Naive thymus-derived CD4-positive, alpha-beta T cell (primary cell): Measurements from ENCODE around the gene DENND4B. TPM values are rescaled to one million over a fixed set of nuclear protein-coding genes. Genes with fewer than 3 reads are reported as not detected.

Experiments
- ATAC-seq: fragments of 150-1000 bp; cut with Tn5 transposase; 2 replicates; pipeline ENCODE4 v1.10.0; 2021; ENCODE audit warnings: mild to moderate bottlenecking, moderate library complexity
- CTCF ChIA-PET: fragments of 350-600 bp; sonication (Branson Sonifier 250); formaldehyde crosslinking; loops from one replicate; lab custom pipeline; 2021; ENCODE audit warnings: antibody characterized with exemption; lab: Charles Lee
- POLR2A ChIA-PET: fragments of 350-600 bp; sonication (Branson Sonifier 250); formaldehyde crosslinking; loops from one replicate; lab custom pipeline; 2021; ENCODE audit warnings: antibody characterized with exemption, inconsistent platforms; lab: Charles Lee
- DNase-seq, 9 donors: peaks; one replicate each; pipeline versions ENCODE4 v3.0.0 to v3.0.0-alpha.2; 2020 to 2022; ENCODE audit warnings: mixed read lengths in 1 of 9
- H3K27ac ChIP-seq: one replicate; pipeline ENCODE4 v1.7.0; 2013; ENCODE audit warnings: mild to moderate bottlenecking, low read depth, low read length, moderate library complexity
- H3K27me3 ChIP-seq, 2 donors: one replicate each; pipeline ENCODE4 v1.7.0; 2013; ENCODE audit warnings: low read length in 2 of 2, mild to moderate bottlenecking in 2 of 2, moderate library complexity in 2 of 2; ENCODE audit not compliant: control insufficient read depth in 2 of 2, insufficient read depth in 2 of 2
- H3K36me3 ChIP-seq, 3 experiments: 1 replicate in 2 of 3; 2 replicates in 1 of 3; pipeline ENCODE4 v1.7.0; 2013; ENCODE audit warnings: low read length in 3 of 3, mild to moderate bottlenecking in 3 of 3, moderate library complexity in 1 of 3; ENCODE audit not compliant: insufficient read depth in 3 of 3, control insufficient read depth in 2 of 3
- H3K4me1 ChIP-seq, 2 donors: one replicate each; pipeline ENCODE4 v1.7.0; 2013; ENCODE audit warnings: low read length in 2 of 2, mild to moderate bottlenecking in 2 of 2, moderate library complexity in 1 of 2; ENCODE audit not compliant: control insufficient read depth in 2 of 2, insufficient read depth in 2 of 2
- H3K4me3 ChIP-seq: 2 replicates; pipeline ENCODE4 v1.7.0; 2013; ENCODE audit warnings: mild to moderate bottlenecking, low read length
- H3K9me3 ChIP-seq, 3 experiments: 1 replicate in 2 of 3; 2 replicates in 1 of 3; pipeline ENCODE4 v1.7.0; 2013; ENCODE audit warnings: low read length in 3 of 3; ENCODE audit not compliant: control insufficient read depth in 2 of 3
- H3K27ac Mint-ChIP-seq, 9 donors: one replicate each; pipeline ENCODE4 v1.8.0; 2020 to 2022; ENCODE audit warnings: mixed read lengths in 9 of 9, mild to moderate bottlenecking in 8 of 9, moderate library complexity in 5 of 9, inconsistent platforms in 2 of 9
- H3K27me3 Mint-ChIP-seq, 5 donors: one replicate each; pipeline ENCODE4 v1.8.0; 2021 to 2022; ENCODE audit warnings: mixed read lengths in 5 of 5, mild to moderate bottlenecking in 1 of 5
- H3K36me3 Mint-ChIP-seq, 5 donors: one replicate each; pipeline ENCODE4 v1.8.0; 2020 to 2022; ENCODE audit warnings: mixed read lengths in 5 of 5, mild to moderate bottlenecking in 3 of 5, inconsistent platforms in 1 of 5
- H3K4me1 Mint-ChIP-seq, 7 donors: one replicate each; pipeline ENCODE4 v1.8.0; 2020 to 2022; ENCODE audit warnings: mixed read lengths in 7 of 7, mild to moderate bottlenecking in 3 of 7, inconsistent platforms in 1 of 7
- H3K4me3 Mint-ChIP-seq, 10 donors: one replicate each; pipeline ENCODE4 v1.8.0; 2020 to 2022; ENCODE audit warnings: mild to moderate bottlenecking in 10 of 10, mixed read lengths in 10 of 10, moderate library complexity in 6 of 10, inconsistent platforms in 2 of 10
- H3K9me3 Mint-ChIP-seq, 11 donors: one replicate each; pipeline ENCODE4 v1.8.0; 2020 to 2022; ENCODE audit warnings: mixed read lengths in 11 of 11, mild to moderate bottlenecking in 4 of 11, inconsistent platforms in 1 of 11, moderate library complexity in 1 of 11
- intact Hi-C, 2 donors: fragments of 100-400 bp; cut with micrococcal nuclease; formaldehyde crosslinking; loops; one replicate each; pipeline ENCODE4 v1.15.1; 2023
- polyA plus RNA-seq, 2 donors: library from polyadenylated mRNA; unstranded; fragments of 300-500 nt; fragmentation: Illumina TruSeq; gene quantifications; one replicate each; pipeline ENCODE4 v1.2.3, GENCODE V29; 2021
- total RNA-seq, 6 experiments: library from RNA in 5 of 6; stranded (reverse) in 5 of 6; gene quantifications; 1 replicate in 5 of 6; 2 replicates in 1 of 6; pipeline ENCODE4 v1.2.3 and lab custom pipeline; 2021 to 2026

DENND4B gene
- total and polyA plus RNA-seq, 7 experiments from 2014 or later = 12.5 to 223 (median 170) TPM

DNA sequence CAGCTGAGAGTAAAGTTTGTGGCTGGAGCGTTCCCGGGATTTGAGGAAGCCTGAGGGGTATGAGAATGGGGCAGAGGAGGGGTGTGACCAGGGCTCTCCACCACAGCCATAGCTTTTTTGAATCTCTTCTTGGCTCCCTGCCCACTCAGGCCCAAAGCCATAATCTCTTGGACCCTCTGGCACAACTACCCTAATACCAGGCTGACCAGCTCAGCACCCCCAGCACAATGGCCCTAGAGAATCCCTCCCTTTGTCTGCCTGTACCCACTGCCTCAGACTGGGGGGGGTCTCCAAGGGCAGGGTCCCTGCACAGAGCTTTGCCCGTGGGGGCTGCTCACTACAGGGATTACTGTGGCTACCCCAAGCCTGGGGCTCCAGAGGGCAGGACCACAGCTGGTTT, 7.5 kb downstream of the DENND4B start:
- Histone ChIP-seq H3K9me3 (no peaks in the 10 kb centered on the region), H3K27me3 (no peaks in the 10 kb centered on the region), H3K27ac (no peak overlapping the region), H3K4me3 (no peak overlapping the region), H3K36me3 (peaks cover 24 to 91% (median 37%) of the 10 kb centered on the region in 3 experiments), H3K4me1 (peaks cover 15% of the 10 kb centered on the region in 2 donors)
- ATAC-seq (no peak), DNase-seq (no peak)
- CTCF ChIA-PET = interaction anchor here (0.9 kb wide), 1 partner anchor 28 kb away, joined by 3 read pairs; the partner anchor contains the start of gene CREB3L4
- POLR2A ChIA-PET = interaction anchor here (1.1 kb wide), 1 partner anchor 14 kb away, joined by 3 read pairs; no protein-coding TSS in a partner anchor
- H3K27me3 Mint-ChIP-seq = no peaks in the 10 kb centered on the region
- H3K4me3 Mint-ChIP-seq = peak overlapping the region in 1 of 10 donors; percentile 12
- intact Hi-C loops = no loop called here
- H3K9me3 Mint-ChIP-seq = peaks cover 0 to 2% (median 0%) of the 10 kb centered on the region in 11 donors
- H3K4me1 Mint-ChIP-seq = peaks cover 11 to 39% (median 31%) of the 10 kb centered on the region in 7 donors
- H3K27ac Mint-ChIP-seq = peak overlapping the region in 5 of 9 donors; percentile 10 to 79 (median 50)
- H3K36me3 Mint-ChIP-seq = peaks cover 9 to 57% (median 27%) of the 10 kb centered on the region in 5 donors

DNA sequence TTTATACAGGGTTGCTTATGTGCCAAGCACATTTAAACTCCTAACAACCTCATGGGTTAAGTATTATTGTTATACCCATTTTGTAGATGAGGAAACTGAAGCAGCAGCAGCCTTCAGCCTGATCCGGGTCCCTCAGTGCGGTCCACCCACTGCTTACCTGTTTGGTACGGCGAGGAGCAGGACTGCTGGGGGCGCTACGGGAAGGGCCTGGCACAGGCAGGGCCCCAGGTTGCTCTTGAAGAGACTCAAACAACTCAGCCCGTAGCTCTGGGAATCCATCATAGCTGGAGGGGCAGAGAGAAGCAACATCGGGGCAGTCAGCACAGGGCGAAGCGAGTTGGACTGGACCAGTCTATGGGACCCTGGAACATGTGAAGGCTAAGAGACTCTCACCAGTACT, 9.2 kb downstream of the DENND4B start:
- Mint-ChIP-seq H3K4me3 (no peak overlapping the region), H3K4me1 (peaks cover 7 to 27% (median 15%) of the 10 kb centered on the region in 7 donors), H3K27me3 (no peaks in the 10 kb centered on the region), H3K9me3 (no peaks in the 10 kb centered on the region), H3K36me3 (peaks cover 9 to 52% (median 27%) of the 10 kb centered on the region in 5 donors), H3K27ac (peak overlapping the region in 2 of 9 donors; percentile 36 to 70)
- Histone ChIP-seq H3K9me3 (no peaks in the 10 kb centered on the region), H3K27ac (no peak overlapping the region), H3K4me3 (no peak overlapping the region), H3K4me1 (peaks cover under 1 to 1% of the 10 kb centered on the region in 2 donors), H3K36me3 (peaks cover 16 to 95% (median 41%) of the 10 kb centered on the region in 3 experiments), H3K27me3 (no peaks in the 10 kb centered on the region)
- ATAC-seq (no peak), DNase-seq (no peak)
- CTCF ChIA-PET = interaction anchor here (1.1 to 1.2 kb wide), 2 partner anchors 9 to 40 kb away, joined by 3 read pairs; partner anchors contain the start of genes DENND4B and JTB
- intact Hi-C loops = no loop called here
- POLR2A ChIA-PET = interaction anchor here (1.0 to 1.9 kb wide), 2 partner anchors 9 to 26 kb away, joined by 3 to 8 read pairs; partner anchors contain the start of genes DENND4B and SLC39A1

DNA sequence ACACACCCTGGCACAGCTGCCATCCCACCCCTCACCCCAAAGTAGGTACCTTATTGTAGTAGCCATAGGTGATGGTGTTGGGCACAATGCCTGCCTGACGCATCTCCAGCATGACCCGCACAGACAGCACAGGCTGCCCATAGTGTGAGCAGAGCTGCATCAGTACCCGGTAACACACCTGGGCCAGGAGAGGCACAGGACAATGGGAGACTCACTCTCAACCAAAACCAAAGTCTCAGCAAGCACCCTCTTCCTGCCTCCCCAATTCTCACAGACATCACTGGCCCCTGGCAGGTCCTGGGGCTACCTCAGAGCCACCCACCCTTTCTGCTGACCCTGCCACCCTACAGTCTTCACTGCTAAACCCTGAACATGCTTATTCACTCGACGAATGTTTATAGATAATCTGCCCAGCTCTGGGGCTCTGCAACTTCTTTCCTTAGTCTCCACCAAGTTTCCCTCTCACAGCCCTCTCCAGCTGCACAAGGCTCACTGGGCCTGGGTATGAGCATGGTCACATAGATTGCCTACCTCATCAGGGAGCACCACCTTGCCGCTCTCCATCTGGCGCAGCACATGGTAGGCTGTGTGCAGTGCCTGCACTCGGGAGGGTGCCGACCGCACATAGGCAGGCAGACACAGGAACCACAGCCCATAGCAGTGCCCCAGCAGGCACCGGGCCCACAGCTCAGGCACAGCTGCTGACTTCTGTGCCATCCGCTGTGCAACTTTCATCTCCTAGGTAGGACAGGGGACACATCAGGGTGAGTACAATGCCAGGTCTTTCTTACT, 10.3 kb downstream of the DENND4B start:
- H3K27ac ChIP-seq = no peak overlapping the region
- Mint-ChIP-seq H3K36me3 (peaks cover 9 to 46% (median 25%) of the 10 kb centered on the region in 5 donors), H3K27ac (peak overlapping the region in 3 of 9 donors; percentile 12 to 75 (median 65)), H3K4me3 (no peak overlapping the region), H3K27me3 (no peaks in the 10 kb centered on the region), H3K9me3 (no peaks in the 10 kb centered on the region), H3K4me1 (peaks cover 5 to 21% (median 10%) of the 10 kb centered on the region in 7 donors)
- CTCF ChIA-PET = interaction anchor here (1.2 kb wide), 1 partner anchor 10 kb away, joined by 3 read pairs; the partner anchor contains the start of gene DENND4B
- no peaks in the 10 kb centered on the region for H3K4me1 ChIP-seq
- intact Hi-C loops = no loop called here
- no peak overlapping the region for H3K4me3 ChIP-seq
- no peak for DNase-seq
- H3K9me3 ChIP-seq = no peaks in the 10 kb centered on the region
- POLR2A ChIA-PET = interaction anchor here (1.9 to 3.0 kb wide), 2 partner anchors 8 to 10 kb away, joined by 8 to 10 read pairs; partner anchors contain the start of gene DENND4B
- H3K36me3 ChIP-seq = peaks cover 16 to 90% (median 39%) of the 10 kb centered on the region in 3 experiments
- no peaks in the 10 kb centered on the region for H3K27me3 ChIP-seq
- ATAC-seq = no peak

GRCh38 chr1:153934746-153935145, 11.8 kb downstream of the DENND4B start:
- no peaks in the 10 kb centered on the region for H3K9me3 Mint-ChIP-seq
- Histone ChIP-seq H3K36me3 (peaks cover 16 to 90% (median 39%) of the 10 kb centered on the region in 3 experiments), H3K9me3 (no peaks in the 10 kb centered on the region), H3K27me3 (no peaks in the 10 kb centered on the region), H3K4me3 (no peak overlapping the region), H3K4me1 (no peaks in the 10 kb centered on the region), H3K27ac (no peak overlapping the region)
- DNase-seq = no peak
- POLR2A ChIA-PET = interaction anchor here (1.8 to 3.6 kb wide), 3 partner anchors 10 to 33 kb away, joined by 5 to 16 read pairs (median 10); partner anchors contain the start of genes CREB3L4 and GATAD2B
- intact Hi-C loops = no loop called here
- H3K4me3 Mint-ChIP-seq = no peak overlapping the region
- peaks cover 0 to 14% (median 3%) of the 10 kb centered on the region in 7 donors for H3K4me1 Mint-ChIP-seq
- CTCF ChIA-PET = interaction anchor here (0.7 kb wide), 1 partner anchor 32 kb away, joined by 3 read pairs; no protein-coding TSS in a partner anchor
- no peak for ATAC-seq
- H3K27me3 Mint-ChIP-seq = no peaks in the 10 kb centered on the region
- H3K36me3 Mint-ChIP-seq = peaks cover 0 to 38% (median 18%) of the 10 kb centered on the region in 5 donors
- H3K27ac Mint-ChIP-seq = peak overlapping the region in 4 of 9 donors; percentile 34 to 76 (median 40)

- intact Hi-C loops = no loop called here
- H3K27me3 Mint-ChIP-seq = no peaks in the 10 kb centered on the region
Observed at GRCh38 chr1:153933955-153934354, 12.6 kb downstream of the DENND4B start.

DNA sequence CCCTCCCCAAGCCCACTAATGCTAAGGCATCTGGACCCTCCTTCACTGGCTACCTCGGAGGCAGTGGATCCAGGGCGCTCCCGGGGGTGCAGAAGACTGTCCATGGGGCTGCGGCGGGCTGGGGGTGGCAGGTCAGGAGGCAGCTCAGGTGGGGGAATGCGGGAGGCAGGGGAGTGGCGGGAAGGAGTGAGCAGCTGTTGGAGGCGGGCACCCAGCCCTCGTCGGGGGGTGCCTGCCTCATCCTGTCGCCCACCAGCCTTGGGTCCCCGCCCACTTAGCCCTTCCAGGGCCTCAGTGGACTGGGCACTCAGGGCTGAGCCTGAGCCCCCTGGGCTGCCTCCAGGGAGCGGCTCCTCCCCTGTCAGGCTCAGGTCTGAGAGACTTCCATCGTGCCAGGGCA, 13.1 kb downstream of the DENND4B start:
- DNase-seq (no peak), ATAC-seq (no peak)
- no peaks in the 10 kb centered on the region for H3K27me3 Mint-ChIP-seq
- H3K4me1 Mint-ChIP-seq = peaks cover 0 to 13% (median 2%) of the 10 kb centered on the region in 7 donors
- no peaks in the 10 kb centered on the region for H3K9me3 Mint-ChIP-seq
- Histone ChIP-seq H3K36me3 (peaks cover 16 to 91% (median 39%) of the 10 kb centered on the region in 3 experiments), H3K27me3 (no peaks in the 10 kb centered on the region), H3K4me1 (no peaks in the 10 kb centered on the region), H3K4me3 (no peak overlapping the region), H3K27ac (no peak overlapping the region), H3K9me3 (no peaks in the 10 kb centered on the region)
- H3K36me3 Mint-ChIP-seq = peaks cover 0 to 29% (median 17%) of the 10 kb centered on the region in 5 donors
- no peak overlapping the region for H3K4me3 Mint-ChIP-seq
- CTCF ChIA-PET = no interaction called here
- no peak overlapping the region for H3K27ac Mint-ChIP-seq
- POLR2A ChIA-PET = interaction anchor here (0.7 to 3.6 kb wide), 4 partner anchors 11 to 34 kb away, joined by 3 to 16 read pairs (median 6); partner anchors contain the start of genes CREB3L4 and GATAD2B
- intact Hi-C loops = no loop called here

More at GRCh38 chr1:153933955-153934354, 12.6 kb downstream of the DENND4B start:
- Mint-ChIP-seq H3K4me3 (no peak overlapping the region), H3K36me3 (peaks cover 0 to 33% (median 17%) of the 10 kb centered on the region in 5 donors), H3K27ac (peak overlapping the region in 2 of 9 donors; percentile 2 to 62), H3K4me1 (peaks cover 0 to 11% (median 3%) of the 10 kb centered on the region in 7 donors), H3K9me3 (no peaks in the 10 kb centered on the region)
- Histone ChIP-seq H3K27me3 (no peaks in the 10 kb centered on the region), H3K4me3 (no peak overlapping the region), H3K36me3 (peaks cover 16 to 90% (median 39%) of the 10 kb centered on the region in 3 experiments), H3K4me1 (no peaks in the 10 kb centered on the region), H3K27ac (no peak overlapping the region), H3K9me3 (no peaks in the 10 kb centered on the region)
- POLR2A ChIA-PET = interaction anchor here (1.8 to 3.6 kb wide), 3 partner anchors 11 to 34 kb away, joined by 5 to 16 read pairs (median 10); partner anchors contain the start of genes CREB3L4 and GATAD2B
- ATAC-seq (no peak), DNase-seq (no peak)
- CTCF ChIA-PET = interaction anchor here (0.7 kb wide), 1 partner anchor 12 kb away, joined by 3 read pairs; the partner anchor contains the start of gene DENND4B
